GM12878 (cell line): Measurements from ENCODE around the gene CXCL17. TPM values are rescaled to one million over a fixed set of nuclear protein-coding genes. Genes with fewer than 3 reads are reported as not detected.

Experiments used
- ATAC-seq: fragments of 200-7000 bp; cut with Tn5 transposase; 3 replicates; pipeline ENCODE4 v1.9.1; 2020; ENCODE audit warnings: mild to moderate bottlenecking, moderate library complexity
- BruUV-seq: library from RNA; stranded (reverse); fragments of 400-500 nt; replicated peaks from 2 replicates; lab custom pipeline; 2021; lab: Mats Ljungman, UMichigan
- CTCF ChIA-PET: fragments of 300-600 bp; sonication (Branson Sonifier 250); formaldehyde crosslinking; extraction: SDS; loops from one replicate; lab custom pipeline; 2021; ENCODE audit warnings: inconsistent platforms; lab: Yijun Ruan, JAX
- POLR2A ChIA-PET: fragments of 350-600 bp; formaldehyde crosslinking; extraction: SDS; loops from one replicate; lab custom pipeline; 2021; ENCODE audit warnings: inconsistent platforms; lab: Charles Lee
- RAD21 ChIA-PET: fragments of 300-600 bp; sonication (Branson Sonifier 250); formaldehyde crosslinking; loops from one replicate; lab custom pipeline; 2023; ENCODE audit warnings: antibody characterized with exemption; ENCODE audit not compliant: unreplicated experiment; lab: Charles Lee
- SMC1A ChIA-PET: fragments of 300-600 bp; sonication (Branson Sonifier 250); formaldehyde crosslinking; loops from one replicate; lab custom pipeline; 2023; ENCODE audit not compliant: unreplicated experiment, uncharacterized antibody; lab: Charles Lee
- DNase-seq: peaks from one replicate; pipeline ENCODE4 v3.0.0-alpha.2; 2011; ENCODE audit warnings: low read depth, low spot score
- FAIRE-seq: peaks from 3 replicates; lab custom pipeline; 2011; peaks lifted over from hg19 to GRCh38; lab: Jason Lieb, UNC
- H2AFZ ChIP-seq: 2 replicates; pipeline ENCODE4 v1.6.0; 2011; ENCODE audit warnings: low read depth, low read length, control low read depth; ENCODE audit not compliant: control insufficient read depth
- H3K27ac ChIP-seq: 2 replicates; pipeline ENCODE4 v1.5.1; 2011; ENCODE audit warnings: control low read depth; ENCODE audit not compliant: control insufficient read depth, insufficient read depth
- H3K27me3 ChIP-seq, 2 experiments: replicated peaks in 1 of 2; 2 replicates each; pipeline versions ENCODE4 v1.6.0 to v1.6.1; 2011; ENCODE audit warnings: low read length in 1 of 2; ENCODE audit not compliant: control insufficient read depth in 2 of 2, insufficient read depth in 2 of 2
- H3K36me3 ChIP-seq, 2 experiments: 2 replicates each; pipeline ENCODE4 v1.5.1; 2011; ENCODE audit warnings: low read length in 1 of 2; ENCODE audit not compliant: control insufficient read depth in 2 of 2, insufficient read depth in 2 of 2
- H3K4me1 ChIP-seq: 2 replicates; pipeline ENCODE4 v1.6.1; 2011; ENCODE audit warnings: mild to moderate bottlenecking, low read length, moderate library complexity, mixed read lengths; ENCODE audit not compliant: control insufficient read depth, insufficient read depth
- H3K4me2 ChIP-seq: 2 replicates; pipeline ENCODE4 v1.6.0; 2011; ENCODE audit warnings: control low read depth; ENCODE audit not compliant: control insufficient read depth, insufficient read depth
- H3K4me3 ChIP-seq: fragments of 200-600 bp; sonication (generic); 2 replicates; pipeline ENCODE4 v1.5.1; 2016
- H3K79me2 ChIP-seq: 2 replicates; pipeline ENCODE4 v1.6.0; 2011; ENCODE audit warnings: low read length; ENCODE audit not compliant: control insufficient read depth, insufficient read depth
- H3K9ac ChIP-seq: 2 replicates; pipeline ENCODE4 v1.8.0; 2011; ENCODE audit warnings: low read length, control low read depth, mixed read lengths; ENCODE audit not compliant: control insufficient read depth, insufficient read depth
- H3K9me3 ChIP-seq: replicated peaks from 3 replicates; pipeline ENCODE4 v1.5.1; 2011; ENCODE audit warnings: mild to moderate bottlenecking, low read length; ENCODE audit not compliant: control insufficient read depth, insufficient read depth
- H4K20me1 ChIP-seq: 2 replicates; pipeline ENCODE4 v1.6.0; 2011; ENCODE audit not compliant: control insufficient read depth, insufficient read depth
- ATF3 ChIP-seq: IDR thresholded peaks from 2 replicates; pipeline ENCODE4 v1.6.1; 2011; ENCODE audit warnings: low read depth, mild to moderate bottlenecking, low read length, moderate library complexity, borderline replicate concordance; ENCODE audit errors: extremely low read depth
- EED ChIP-seq: sonication (generic); IDR thresholded peaks from 2 replicates; pipeline ENCODE4 v1.6.1; 2016; ENCODE audit warnings: antibody characterized with exemption, low read depth
- KLF5 ChIP-seq: fragments of 450-650 bp; IDR thresholded peaks from 2 replicates; pipeline ENCODE4 v1.6.1; 2014; ENCODE audit warnings: mild to moderate bottlenecking; ENCODE audit not compliant: partially characterized antibody
- LARP7 ChIP-seq: fragments of 450-650 bp; IDR thresholded peaks from 2 replicates; pipeline ENCODE4 v1.6.1; 2017; ENCODE audit warnings: mild to moderate bottlenecking
- MEF2B ChIP-seq: fragments of 450-650 bp; IDR thresholded peaks from 2 replicates; pipeline ENCODE4 v1.6.1; 2018; ENCODE audit warnings: mild to moderate bottlenecking, moderate library complexity; ENCODE audit not compliant: partially characterized antibody, poor library complexity, severe bottlenecking
- MLLT1 ChIP-seq: fragments of 450-650 bp; IDR thresholded peaks from 2 replicates; pipeline ENCODE4 v1.6.1; 2016; ENCODE audit warnings: mild to moderate bottlenecking
- MTA3 ChIP-seq: IDR thresholded peaks from 2 replicates; pipeline ENCODE4 v1.6.1; 2012; ENCODE audit warnings: low read length, inconsistent platforms, borderline replicate concordance
- NKRF ChIP-seq: fragments of 450-650 bp; conservative IDR thresholded peaks from 2 replicates; pipeline ENCODE4 v1.6.1; 2017; ENCODE audit warnings: mild to moderate bottlenecking, moderate library complexity
- NR2C2 ChIP-seq: IDR thresholded peaks from 2 replicates; pipeline ENCODE4 v1.6.1; 2011; ENCODE audit warnings: borderline replicate concordance, low read depth; ENCODE audit not compliant: control insufficient read depth, insufficient read length
- PAX5 ChIP-seq: IDR thresholded peaks from 2 replicates; pipeline ENCODE4 v1.6.1; 2011; ENCODE audit warnings: low read depth, low read length, borderline replicate concordance
- POLR2AphosphoS5 ChIP-seq: IDR thresholded peaks from 2 replicates; pipeline ENCODE4 v1.6.1; 2011; ENCODE audit warnings: mild to moderate bottlenecking, low read length, inconsistent platforms
- RELB ChIP-seq: fragments of 450-650 bp; IDR thresholded peaks from 2 replicates; pipeline ENCODE4 v1.6.1; 2017; ENCODE audit warnings: low read depth, mild to moderate bottlenecking, moderate library complexity
- SP1 ChIP-seq: IDR thresholded peaks from one replicate; pipeline ENCODE4 v1.6.1; 2011; ENCODE audit warnings: low read depth, low read length
- TCF7 ChIP-seq: IDR thresholded peaks from 2 replicates; pipeline ENCODE4 v1.6.1; 2014; ENCODE audit warnings: antibody characterized with exemption, borderline replicate concordance
- USF1 ChIP-seq: IDR thresholded peaks from 2 replicates; pipeline ENCODE4 v1.6.1; 2011; ENCODE audit warnings: borderline replicate concordance, low read depth, mild to moderate bottlenecking, moderate library complexity, mixed read lengths, low read length; ENCODE audit not compliant: insufficient read depth; ENCODE audit errors: extremely low read length
- WGBS: methylation state at CpG from one replicate; pipeline ENCODE4 v1.1.6; 2016; ENCODE audit warnings: low lambda C conversion rate; ENCODE audit not compliant: insufficient replicate concordance, insufficient coverage; ENCODE audit errors: missing lambda C conversion rate; 5-methylcytosine and 5-hydroxymethylcytosine counted together
- in situ Hi-C: fragments of 300-500 bp; cut with MboI; formaldehyde crosslinking; loops from 9 replicates; pipeline ENCODE4 v1.14.3; 2018; ENCODE audit warnings: mixed read lengths
- intact Hi-C: fragments of 100-400 bp; cut with micrococcal nuclease; formaldehyde crosslinking; loops from one replicate; pipeline ENCODE4 v1.14.2; 2022; ENCODE audit not compliant: unreplicated experiment
- polyA plus RNA-seq, 11 experiments: library from polyadenylated mRNA; depleted of rRNA in 4 of 11; unstranded in 6 of 11; stranded (reverse) in 5 of 11; fragments of >200 nt; fragmentation: Nextera tagmentation in 4 of 11; fragmentation: Illumina TruSeq in 1 of 11; extraction: Ambion mirVana in 4 of 11; extraction: Trizol in 1 of 11; gene quantifications; 1 replicate in 1 of 11; 2 replicates in 10 of 11; pipeline versions ENCODE4 v1.2.1 to v1.2.3, GENCODE V29; 2011 to 2016; ENCODE audit warnings: inconsistent platforms in 2 of 11, missing spikeins in 2 of 11, low read depth in 1 of 11
- total RNA-seq, 4 experiments: library from RNA; depleted of rRNA in 3 of 4; stranded (reverse); fragments of >200 nt in 3 of 4; fragmentation: Illumina TruSeq in 1 of 4; extraction: Trizol in 1 of 4; gene quantifications; 2 replicates each; pipeline versions ENCODE4 v1.2.1 to v1.2.3, GENCODE V29; 2013 to 2021

CXCL17 gene
- total and polyA plus RNA-seq, 10 of the 15 experiments (the other 5 are each of a cell fraction or from before 2014, with no cell fraction given) = 0.13 to 0.24 (median 0.15) TPM; not detected in 7

GRCh38 chr19:42479736-42480135, 37.0 kb upstream of the CXCL17 start (continued):
- TF ChIP-seq MLLT1 (no peak), NR2C2 (no peak), KLF5 (no peak), POLR2AphosphoS5 (no peak), PAX5 (no peak), LARP7 (no peak), SP1 (no peak)
- TF ChIP-seq, all 136 proteins: peak for 0

GRCh38 chr19:42478765-42479311, 36.1 kb upstream of the CXCL17 start:
- 51% methylated on average over 2 of the region's 2 CpGs for WGBS
- RAD21 ChIA-PET = no interaction called here
- BruUV-seq = no TSS peak
- TF ChIP-seq PAX5 (no peak), MTA3 (no peak), EED (no peak), TCF7 (no peak), USF1 (no peak), ATF3 (no peak), NKRF (no peak), MEF2B (no peak), RELB (no peak)

More at GRCh38 chr19:42478765-42479311, 36.1 kb upstream of the CXCL17 start:
- H3K27me3 ChIP-seq = no peaks in the 10 kb centered on the region
- H4K20me1 ChIP-seq = no peaks in the 10 kb centered on the region
- ChIA-PET POLR2A (no interaction called here), CTCF (interaction anchor here (1.4 to 2.4 kb wide), 5 partner anchors 9 to 51 kb away, joined by 4 to 8 read pairs (median 6); no protein-coding TSS in a partner anchor), SMC1A (interaction anchor here (1.1 kb wide), 1 partner anchor 12 kb away, joined by 6 read pairs; no protein-coding TSS in a partner anchor)
- intact Hi-C loops (no loop called here), in situ Hi-C loops (no loop called here)
- no peak overlapping the region for H3K27ac ChIP-seq
- no peak overlapping the region for H3K4me3 ChIP-seq
- H2AFZ ChIP-seq = no peak overlapping the region
- no peak overlapping the region for H3K4me2 ChIP-seq
- no peaks in the 10 kb centered on the region for H3K36me3 ChIP-seq
- no peak for ATAC-seq
- no peak overlapping the region for H3K9ac ChIP-seq
- no peaks in the 10 kb centered on the region for H3K9me3 ChIP-seq
- DNase-seq = no peak
- H3K79me2 ChIP-seq = no peaks in the 10 kb centered on the region
- H3K4me1 ChIP-seq = no peaks in the 10 kb centered on the region
- no peak for FAIRE-seq
